CD14-positive monocyte (primary cell): ENCODE data around the gene MRPL14. TPM values are rescaled to one million over a fixed set of nuclear protein-coding genes. Genes with fewer than 3 reads are reported as not detected.

Experiments
- DNase-seq, 3 donors: peaks; one replicate each; pipeline ENCODE4 v3.0.0-alpha.2; 2011 to 2022
- H2AFZ ChIP-seq: 2 replicates; pipeline ENCODE4 v1.6.0; 2012; ENCODE audit warnings: mild to moderate bottlenecking, low read depth, low read length, inconsistent platforms; ENCODE audit not compliant: insufficient read depth, poor library complexity, severe bottlenecking
- H3K27ac ChIP-seq, 2 donors: 1 replicate in 1 of 2; 2 replicates in 1 of 2; pipeline ENCODE4 v1.5.1; 2012 to 2013; ENCODE audit warnings: low read length in 2 of 2, control low read depth in 1 of 2, inconsistent platforms in 1 of 2, low read depth in 1 of 2, mild to moderate bottlenecking in 1 of 2
- H3K27me3 ChIP-seq, 2 donors: one replicate each; pipeline versions ENCODE4 v1.6.0 to v1.6.1; 2011 to 2013; ENCODE audit warnings: low read length in 2 of 2; ENCODE audit not compliant: control insufficient read depth in 2 of 2, insufficient read depth in 2 of 2
- H3K36me3 ChIP-seq, 2 donors: replicated peaks in 1 of 2; 1 replicate in 1 of 2; 2 replicates in 1 of 2; pipeline versions ENCODE4 v1.5.1 to v1.6.1; 2012 to 2013; ENCODE audit warnings: low read length in 2 of 2, control low read depth in 1 of 2, inconsistent platforms in 1 of 2, mild to moderate bottlenecking in 1 of 2; ENCODE audit not compliant: insufficient read depth in 2 of 2, control insufficient read depth in 1 of 2
- H3K4me1 ChIP-seq, 2 donors: 1 replicate in 1 of 2; 2 replicates in 1 of 2; pipeline versions ENCODE4 v1.5.1 to v1.6.1; 2012 to 2013; ENCODE audit warnings: low read length in 2 of 2, control low read depth in 1 of 2, inconsistent platforms in 1 of 2, mild to moderate bottlenecking in 1 of 2, moderate library complexity in 1 of 2; ENCODE audit not compliant: insufficient read depth in 2 of 2, control insufficient read depth in 1 of 2
- H3K4me2 ChIP-seq: replicated peaks from 2 replicates; pipeline ENCODE3; 2012; ENCODE audit warnings: low read length, moderate library complexity, mild to moderate bottlenecking; ENCODE audit not compliant: poor library complexity, severe bottlenecking; ENCODE audit errors: extremely low read depth
- H3K4me3 ChIP-seq, 3 experiments: fragments of 200-600 bp in 1 of 3; sonication (generic) in 1 of 3; replicated peaks in 1 of 3; 1 replicate in 2 of 3; 2 replicates in 1 of 3; pipeline ENCODE4 v1.5.1; 2011 to 2013; ENCODE audit warnings: low read length in 3 of 3, mild to moderate bottlenecking in 3 of 3, control low read depth in 2 of 3, low read depth in 2 of 3, inconsistent platforms in 1 of 3, moderate library complexity in 1 of 3
- H3K79me2 ChIP-seq: 2 replicates; pipeline ENCODE4 v1.6.0; 2012; ENCODE audit warnings: mild to moderate bottlenecking, control low read depth, inconsistent platforms, low read length, moderate library complexity; ENCODE audit not compliant: insufficient read depth
- H3K9ac ChIP-seq: 2 replicates; pipeline ENCODE4 v1.6.0; 2017; ENCODE audit warnings: low read length, mild to moderate bottlenecking; ENCODE audit not compliant: insufficient read depth, poor library complexity, severe bottlenecking
- H3K9me3 ChIP-seq, 2 donors: replicated peaks in 1 of 2; 1 replicate in 1 of 2; 2 replicates in 1 of 2; pipeline versions ENCODE4 v1.5.1 to v1.6.1; 2012 to 2013; ENCODE audit warnings: low read length in 2 of 2, control low read depth in 1 of 2; ENCODE audit not compliant: control insufficient read depth in 1 of 2, insufficient read depth in 1 of 2
- H4K20me1 ChIP-seq: 2 replicates; pipeline ENCODE4 v1.6.0; 2012; ENCODE audit warnings: mild to moderate bottlenecking, low read length, control low read depth, moderate library complexity; ENCODE audit not compliant: insufficient read depth
- H3K27ac Mint-ChIP-seq, 7 donors: one replicate each; pipeline ENCODE4 v1.8.0; 2020; ENCODE audit warnings: mild to moderate bottlenecking in 7 of 7, mixed read lengths in 7 of 7, moderate library complexity in 6 of 7, inconsistent platforms in 2 of 7
- H3K27me3 Mint-ChIP-seq, 3 donors: one replicate each; pipeline ENCODE4 v1.8.0; 2021 to 2022; ENCODE audit warnings: low read depth in 3 of 3, mild to moderate bottlenecking in 3 of 3, mixed read lengths in 3 of 3, moderate library complexity in 3 of 3, inconsistent platforms in 1 of 3
- H3K36me3 Mint-ChIP-seq, 2 donors: one replicate each; pipeline ENCODE4 v1.8.0; 2020; ENCODE audit warnings: mixed read lengths in 2 of 2, inconsistent platforms in 1 of 2, mild to moderate bottlenecking in 1 of 2
- H3K4me1 Mint-ChIP-seq: one replicate; pipeline ENCODE4 v1.8.0; 2020; ENCODE audit warnings: mild to moderate bottlenecking, mixed read lengths
- H3K4me3 Mint-ChIP-seq, 2 donors: one replicate each; pipeline ENCODE4 v1.8.0; 2020; ENCODE audit warnings: mild to moderate bottlenecking in 2 of 2, mixed read lengths in 2 of 2, moderate library complexity in 1 of 2
- H3K9me3 Mint-ChIP-seq, 7 donors: one replicate each; pipeline ENCODE4 v1.8.0; 2020 to 2022; ENCODE audit warnings: mixed read lengths in 7 of 7, mild to moderate bottlenecking in 6 of 7, moderate library complexity in 6 of 7, inconsistent platforms in 2 of 7
- CTCF ChIP-seq: fragments of 200-600 bp; IDR thresholded peaks from one replicate; pipeline ENCODE4 v1.8.0; 2022; ENCODE audit warnings: antibody characterized with exemption, mild to moderate bottlenecking
- WGBS: methylation state at CpG from one replicate; pipeline ENCODE4 v1.1.5; 2013; ENCODE audit warnings: missing lambda C conversion rate; ENCODE audit not compliant: insufficient coverage; 5-methylcytosine and 5-hydroxymethylcytosine counted together
- intact Hi-C, 2 donors: fragments of 100-400 bp; cut with micrococcal nuclease; formaldehyde crosslinking; loops; one replicate each; pipeline versions ENCODE4 v1.15.0 to v1.15.1; 2023
- polyA plus RNA-seq, 3 donors: library from polyadenylated mRNA; depleted of rRNA in 1 of 3; unstranded in 2 of 3; stranded (reverse) in 1 of 3; fragments of 300-500 nt in 2 of 3; fragments of >200 nt in 1 of 3; fragmentation: Illumina TruSeq in 2 of 3; gene quantifications; 1 replicate in 2 of 3; 2 replicates in 1 of 3; pipeline ENCODE4 v1.2.3, GENCODE V29; 2012 to 2021

MRPL14 gene
- polyA plus RNA-seq, 3 donors: 18.5 to 91.5 (median 78.2) TPM

DNA sequence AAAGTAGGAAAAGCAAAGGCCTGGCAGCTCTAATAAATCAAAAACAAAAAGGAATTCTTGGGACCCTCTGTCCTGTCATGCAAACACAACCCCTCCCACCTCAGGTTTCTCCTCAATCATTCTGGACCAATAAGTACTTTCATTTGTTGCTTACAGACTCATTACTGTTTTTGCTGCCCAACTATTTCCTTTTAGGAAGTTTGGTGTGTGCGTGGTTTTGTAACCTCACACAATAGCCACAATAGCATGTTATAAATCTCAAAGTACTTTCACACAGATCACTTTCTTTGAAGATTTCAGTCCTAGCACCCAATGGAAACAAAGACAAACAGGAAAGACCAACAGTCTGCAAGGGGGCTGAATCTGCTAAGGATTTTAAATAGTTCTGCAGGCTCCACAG lies 4.5 kb downstream of the MRPL14 start:
- Histone ChIP-seq H3K9me3 (no peaks in the 10 kb centered on the region), H3K27me3 (no peaks in the 10 kb centered on the region), H3K79me2 (peaks cover 94% of the 10 kb centered on the region), H3K9ac (no peak overlapping the region), H3K27ac (peak overlapping the region in 1 of 2 donors; percentile 18), H3K4me3 (no peak overlapping the region), H4K20me1 (peaks cover 83% of the 10 kb centered on the region), H3K4me2 (peak overlapping the region; percentile 38), H3K4me1 (peaks cover 42 to 55% of the 10 kb centered on the region in 2 donors), H2AFZ (no peak overlapping the region), H3K36me3 (peaks cover 0 to 5% of the 10 kb centered on the region in 2 donors)
- peak overlapping the region; percentile 39 to 61 for H3K4me3 Mint-ChIP-seq
- intact Hi-C loops: no loop called here
- peak overlapping the region in 2 of 7 donors; percentile 57 to 72 for H3K27ac Mint-ChIP-seq
- no peak for DNase-seq
- no peaks in the 10 kb centered on the region for H3K9me3 Mint-ChIP-seq
- TF ChIP-seq CTCF: no peak
- peaks cover 69% of the 10 kb centered on the region for H3K4me1 Mint-ChIP-seq
- peaks cover 16 to 19% of the 10 kb centered on the region in 2 donors for H3K36me3 Mint-ChIP-seq
- whole genome bisulfite sequencing: no CpG with 5 or more reads among the region's 1 CpG
- peaks cover 0 to 2% (median 0%) of the 10 kb centered on the region in 3 donors for H3K27me3 Mint-ChIP-seq

GRCh38 chr6:44120692-44121443 lies 6.4 kb downstream of the MRPL14 start:
- Mint-ChIP-seq H3K9me3 (no peaks in the 10 kb centered on the region), H3K4me1 (peaks cover 62% of the 10 kb centered on the region), H3K4me3 (no peak overlapping the region), H3K27ac (peak overlapping the region in 2 of 7 donors; percentile 35 to 43), H3K27me3 (peaks cover 0 to 2% (median 0%) of the 10 kb centered on the region in 3 donors), H3K36me3 (peaks cover 27 to 31% of the 10 kb centered on the region in 2 donors)
- H3K36me3 ChIP-seq: peaks cover 6 to 14% of the 10 kb centered on the region in 2 donors
- H3K9ac ChIP-seq: no peak overlapping the region
- H3K27me3 ChIP-seq: no peaks in the 10 kb centered on the region
- 95% methylated on average over 2 of the region's 4 CpGs for WGBS
- intact Hi-C loops: no loop called here
- no peak overlapping the region for H3K4me2 ChIP-seq
- H3K4me3 ChIP-seq: no peak overlapping the region
- H3K9me3 ChIP-seq: no peaks in the 10 kb centered on the region
- H4K20me1 ChIP-seq: peaks cover 99% of the 10 kb centered on the region
- H3K4me1 ChIP-seq: peaks cover 36 to 47% of the 10 kb centered on the region in 2 donors
- TF ChIP-seq CTCF: no peak
- no peak for DNase-seq
- peaks cover 98% of the 10 kb centered on the region for H3K79me2 ChIP-seq
- no peak overlapping the region for H2AFZ ChIP-seq
- H3K27ac ChIP-seq: no peak overlapping the region
